Measurements from ENCODE around the gene GCM1.
A peak's percentile ranks its signal among the peaks of the same experiment; 100 is the strongest.

Gene GCM1

GRCh38 chr6:53101006-53101405 lies 47.6 kb downstream of the GCM1 start:
- TF ChIP-seq POLR2A (IDR thresholded peaks at IDR 0.05; ENCODE audit: low read depth, low read length) = no peak
- TF ChIP-seq POLR2AphosphoS5 (IDR thresholded peaks at IDR 0.05; ENCODE audit: low read depth, low read length) = no peak
- TF ChIP-seq TAF1 (IDR thresholded peaks at IDR 0.05; ENCODE audit: borderline replicate concordance, low read depth, low read length) = no peak

DNA sequence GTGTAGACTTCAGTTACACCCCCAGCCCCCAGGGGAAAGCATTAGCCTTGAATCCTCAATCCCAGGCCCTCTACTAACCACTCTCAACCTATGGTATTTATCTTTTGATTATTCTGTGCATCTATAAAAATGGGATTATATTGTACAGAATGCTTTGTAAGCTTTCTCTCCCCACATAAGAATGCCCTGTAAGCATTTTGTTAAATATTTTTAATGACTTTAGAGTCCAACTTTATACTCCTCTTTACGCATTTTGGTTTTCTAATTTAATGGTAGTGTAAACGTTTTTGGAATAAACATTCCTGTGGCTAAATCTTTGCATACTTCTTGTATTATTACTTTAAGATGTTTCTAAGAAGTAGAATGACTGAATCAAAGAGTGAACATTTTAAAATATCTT lies 48.1 kb downstream of the GCM1 start:
- TF ChIP-seq POLR2AphosphoS5 (IDR thresholded peaks at IDR 0.05; ENCODE audit: low read depth, low read length) (no peak), POLR2A (IDR thresholded peaks at IDR 0.05; ENCODE audit: low read depth, low read length) (no peak), TAF1 (IDR thresholded peaks at IDR 0.05; ENCODE audit: borderline replicate concordance, low read depth, low read length) (no peak)
- DNase-seq (ENCODE audit: insufficient read length) = no peak
- FAIRE-seq = no peak

More at GRCh38 chr6:53101006-53101405, 47.6 kb downstream of the GCM1 start:
- DNase-seq (ENCODE audit: insufficient read length) (no peak), FAIRE-seq (no peak)

DNA sequence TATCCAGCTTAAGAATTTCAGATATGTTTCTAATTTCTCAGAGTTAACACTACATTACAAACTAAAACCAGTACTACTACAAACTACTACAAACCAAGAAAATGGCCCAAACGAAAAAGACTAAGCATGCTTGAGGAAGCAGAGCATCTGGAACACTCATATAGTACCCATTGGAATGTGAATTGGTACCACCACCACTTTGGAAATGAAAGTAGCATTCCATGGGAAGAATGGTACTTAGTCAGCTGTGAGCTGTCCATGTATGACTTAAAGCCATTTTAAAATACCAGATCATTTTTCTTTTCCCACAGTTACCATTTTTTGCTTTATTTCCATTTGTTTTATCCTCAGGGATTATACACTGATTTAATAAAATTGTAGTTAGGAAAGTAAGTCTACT lies 52.9 kb downstream of the GCM1 start:
- TF ChIP-seq POLR2AphosphoS5 (IDR thresholded peaks at IDR 0.05; ENCODE audit: low read depth, low read length) = no peak
- no peak for TF ChIP-seq POLR2A (IDR thresholded peaks at IDR 0.05; ENCODE audit: low read depth, low read length)
- no peak for TF ChIP-seq TAF1 (IDR thresholded peaks at IDR 0.05; ENCODE audit: borderline replicate concordance, low read depth, low read length)
- FAIRE-seq (peak; percentile 9), DNase-seq (ENCODE audit: insufficient read length) (no peak)

DNA sequence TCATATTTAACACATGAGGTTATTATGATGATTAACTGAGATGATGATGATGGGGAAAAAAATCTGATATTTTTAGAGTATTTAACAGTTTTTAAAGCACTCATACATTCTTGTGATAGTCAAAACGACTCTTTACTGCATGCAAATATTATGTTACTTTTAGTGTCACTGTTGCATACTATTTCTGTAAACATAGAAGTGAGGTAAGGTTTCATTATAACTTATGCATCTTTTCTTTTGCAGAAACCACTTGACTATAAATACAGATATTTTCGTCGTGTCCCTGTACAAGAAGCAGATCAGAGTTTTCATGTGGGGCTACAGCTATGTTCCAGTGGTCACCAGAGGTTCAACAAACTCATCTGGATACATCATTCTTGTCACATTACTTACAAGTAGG lies 53.4 kb downstream of the GCM1 start:
- TF ChIP-seq POLR2AphosphoS5 (IDR thresholded peaks at IDR 0.05; ENCODE audit: low read depth, low read length) (no peak), POLR2A (IDR thresholded peaks at IDR 0.05; ENCODE audit: low read depth, low read length) (no peak), TAF1 (IDR thresholded peaks at IDR 0.05; ENCODE audit: borderline replicate concordance, low read depth, low read length) (no peak)
- FAIRE-seq = peak; percentile 17
- no peak for DNase-seq (ENCODE audit: insufficient read length)

DNA sequence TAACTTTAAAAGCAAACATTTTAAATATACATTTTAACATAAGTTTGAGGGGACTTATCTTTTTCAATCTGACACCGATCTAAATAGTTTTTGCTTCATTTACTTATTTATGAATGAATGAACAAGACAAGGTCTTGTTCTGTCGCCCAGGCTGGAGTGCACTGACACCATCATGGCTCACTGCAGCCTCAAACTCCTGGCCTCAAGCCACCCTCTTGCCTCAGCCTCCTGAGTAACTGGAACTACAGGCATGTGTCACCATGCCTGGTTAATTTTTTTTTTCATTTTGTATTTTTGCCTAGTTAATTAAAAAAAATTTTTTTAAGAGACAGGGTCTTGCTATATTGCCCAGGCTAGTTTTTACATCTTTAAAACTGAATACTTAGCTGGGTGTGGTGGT lies 58.1 kb downstream of the GCM1 start:
- no peak for DNase-seq (ENCODE audit: insufficient read length)
- TF ChIP-seq TAF1 (IDR thresholded peaks at IDR 0.05; ENCODE audit: borderline replicate concordance, low read depth, low read length) (no peak), POLR2AphosphoS5 (IDR thresholded peaks at IDR 0.05; ENCODE audit: low read depth, low read length) (no peak), POLR2A (IDR thresholded peaks at IDR 0.05; ENCODE audit: low read depth, low read length) (no peak)
- no peak for FAIRE-seq

GRCh38 chr6:53089948-53090347 lies 58.7 kb downstream of the GCM1 start:
- FAIRE-seq (no peak), DNase-seq (ENCODE audit: insufficient read length) (no peak)
- TF ChIP-seq POLR2AphosphoS5 (IDR thresholded peaks at IDR 0.05; ENCODE audit: low read depth, low read length) (no peak), TAF1 (IDR thresholded peaks at IDR 0.05; ENCODE audit: borderline replicate concordance, low read depth, low read length) (no peak)

DNA sequence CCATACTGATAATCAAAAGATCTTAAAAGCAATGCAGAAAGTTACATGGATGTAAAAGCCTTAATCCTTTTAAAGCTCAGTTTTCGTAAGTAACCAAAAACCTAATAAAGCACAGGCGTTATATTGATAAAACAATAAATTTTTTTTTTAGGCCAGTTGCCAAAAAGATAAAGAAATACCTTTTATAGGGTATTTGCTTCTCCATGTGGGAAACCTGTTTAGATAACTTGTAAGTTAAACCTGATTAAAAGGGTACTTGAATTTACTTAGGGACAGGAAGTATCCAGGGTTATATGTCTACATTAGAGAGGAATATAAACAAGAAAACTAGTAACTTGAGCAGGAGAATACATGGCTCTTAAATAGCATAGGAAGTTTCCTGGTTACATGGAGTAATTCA lies 62.3 kb downstream of the GCM1 start:
- no peak for DNase-seq (ENCODE audit: insufficient read length)
- FAIRE-seq = no peak
- TF ChIP-seq POLR2AphosphoS5 (IDR thresholded peaks at IDR 0.05; ENCODE audit: low read depth, low read length) (no peak), TAF1 (IDR thresholded peaks at IDR 0.05; ENCODE audit: borderline replicate concordance, low read depth, low read length) (no peak), POLR2A (IDR thresholded peaks at IDR 0.05; ENCODE audit: low read depth, low read length) (no peak)

GRCh38 chr6:53080813-53081212 lies 67.8 kb downstream of the GCM1 start:
- DNase-seq (ENCODE audit: insufficient read length) (no peak), FAIRE-seq (no peak)
- TF ChIP-seq POLR2A (IDR thresholded peaks at IDR 0.05; ENCODE audit: low read depth, low read length) = no peak
- TF ChIP-seq TAF1 (IDR thresholded peaks at IDR 0.05; ENCODE audit: borderline replicate concordance, low read depth, low read length) = no peak
- TF ChIP-seq POLR2AphosphoS5 (IDR thresholded peaks at IDR 0.05; ENCODE audit: low read depth, low read length) = no peak

Measured in GM12892 (cell line).